ENCODE data around the gene KPNA3. TPM values are rescaled to one million over a fixed set of nuclear protein-coding genes. Genes with fewer than 3 reads are reported as not detected.
A peak's percentile ranks its signal among the peaks of the same experiment; 100 is the strongest.
"Not testable (repeated sequence)": the region's sequence is repeated elsewhere in the genome, so short reads cannot be mapped to it uniquely, and the experiment has no call there.

KPNA3 gene
- polyA plus RNA-seq, 3 donors = 34.4 to 37.2 (median 36.3) TPM

DNA sequence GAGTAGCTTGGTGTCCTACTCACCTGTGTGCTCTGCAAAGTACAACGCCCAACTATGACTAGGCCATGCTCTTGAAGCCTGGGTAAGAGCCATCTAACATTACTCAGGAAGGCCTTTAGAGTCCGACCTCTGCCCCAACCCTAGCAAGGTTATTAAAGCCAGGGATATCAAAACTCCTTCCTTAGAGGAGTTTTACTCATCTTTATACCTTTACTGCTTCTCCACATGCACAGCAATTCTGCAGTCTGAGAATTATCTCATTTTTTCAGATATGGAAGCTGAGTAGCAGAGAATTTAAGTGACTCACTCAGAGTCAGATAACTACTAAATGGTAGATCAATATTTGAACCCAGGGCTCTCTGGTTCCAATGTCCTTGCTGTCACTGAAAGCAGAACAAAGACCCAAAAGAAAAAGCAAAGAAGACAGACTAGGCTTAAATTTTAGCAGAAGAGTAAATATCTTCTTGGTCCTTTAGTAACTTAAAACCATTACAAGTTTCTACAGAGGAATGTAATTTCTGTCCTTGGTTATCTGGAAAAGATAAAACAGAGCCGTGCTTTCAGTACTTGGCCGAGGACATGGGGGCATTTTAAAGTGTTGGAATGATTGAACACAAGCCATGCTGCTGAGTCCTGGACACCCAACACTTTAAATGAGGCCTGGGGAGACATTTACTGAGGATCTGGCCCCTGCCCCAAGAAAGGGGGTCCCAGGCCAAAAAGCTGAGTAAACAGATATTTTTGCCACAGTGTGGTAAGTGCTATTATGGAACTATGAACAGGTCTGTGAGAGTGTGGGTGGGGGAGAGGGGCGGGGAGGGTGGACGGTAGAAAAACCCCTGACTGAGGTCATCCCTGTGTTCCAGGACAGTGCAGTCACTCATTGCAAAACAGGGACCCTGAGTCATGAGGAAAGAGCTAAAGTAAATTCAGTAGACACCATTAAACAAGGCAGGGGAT is 18.4 kb upstream of the KPNA3 start:
- no peak for DNase-seq (ENCODE audit: low read depth in 3 of 3, low spot score in 2 of 3)

DNA sequence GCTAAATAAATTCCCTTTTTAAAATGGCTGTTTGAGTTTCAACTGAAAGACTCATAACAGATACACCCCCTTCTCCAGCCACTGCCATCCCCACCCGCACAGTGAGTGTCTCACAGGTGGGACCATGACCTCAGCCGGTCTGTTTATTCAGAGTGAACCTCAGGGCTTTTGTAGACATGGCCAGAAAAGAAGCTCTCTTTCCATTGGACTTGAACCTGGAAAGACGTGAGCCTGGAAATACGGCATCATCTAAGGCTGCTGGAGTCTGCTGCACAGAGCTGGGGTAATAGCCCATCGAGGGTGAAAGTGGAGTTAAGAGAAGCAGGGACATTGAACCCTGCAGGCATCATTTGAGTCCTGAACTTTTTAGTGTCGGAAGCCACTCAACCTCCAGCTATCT is 15.2 kb upstream of the KPNA3 start:
- DNase-seq (ENCODE audit: low read depth in 3 of 3, low spot score in 2 of 3) = no peak

- DNase-seq (ENCODE audit: low read depth in 3 of 3, low spot score in 2 of 3) = no peak
These were observed 13.6 kb upstream of the KPNA3 start for GRCh38 chr13:49806126-49806536.

- not testable (repeated sequence) for DNase-seq (ENCODE audit: low read depth in 3 of 3, low spot score in 2 of 3)
These were observed 10.6 kb upstream of the KPNA3 start for GRCh38 chr13:49803047-49803446.

- no peak for DNase-seq (ENCODE audit: low read depth in 3 of 3, low spot score in 2 of 3)
These were observed 9.9 kb upstream of the KPNA3 start for GRCh38 chr13:49802426-49802825.

- peak; percentile 10 to 49 (median 23) for DNase-seq (ENCODE audit: low read depth in 3 of 3, low spot score in 2 of 3)
These were observed 552 bp downstream of the KPNA3 start for GRCh38 chr13:49791711-49792549.

DNA sequence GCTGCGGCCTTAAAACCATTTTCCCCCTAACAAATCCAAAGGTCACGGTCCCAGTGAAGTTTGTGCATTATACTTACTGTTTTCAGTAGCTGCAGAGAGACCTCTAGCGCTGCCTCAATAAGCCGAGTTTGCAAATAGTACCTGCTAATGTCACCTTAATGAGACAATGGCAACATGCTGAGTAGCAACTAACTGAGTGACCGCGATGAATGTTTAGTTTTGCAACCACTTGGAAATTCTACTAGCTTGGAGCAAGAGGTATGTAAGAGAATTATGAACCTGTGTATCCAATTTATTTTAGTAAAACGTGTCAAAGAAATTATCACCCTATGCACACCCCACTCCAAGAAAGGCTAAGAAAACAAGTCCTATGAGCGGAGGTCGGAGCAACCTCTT is 1.2 kb downstream of the KPNA3 start:
- peak; percentile 16 to 27 (median 19) for DNase-seq (ENCODE audit: low read depth in 3 of 3, low spot score in 2 of 3)

GRCh38 chr13:49789968-49790367 is 2.5 kb downstream of the KPNA3 start:
- DNase-seq (ENCODE audit: low read depth in 3 of 3, low spot score in 2 of 3) = no peak

DNA sequence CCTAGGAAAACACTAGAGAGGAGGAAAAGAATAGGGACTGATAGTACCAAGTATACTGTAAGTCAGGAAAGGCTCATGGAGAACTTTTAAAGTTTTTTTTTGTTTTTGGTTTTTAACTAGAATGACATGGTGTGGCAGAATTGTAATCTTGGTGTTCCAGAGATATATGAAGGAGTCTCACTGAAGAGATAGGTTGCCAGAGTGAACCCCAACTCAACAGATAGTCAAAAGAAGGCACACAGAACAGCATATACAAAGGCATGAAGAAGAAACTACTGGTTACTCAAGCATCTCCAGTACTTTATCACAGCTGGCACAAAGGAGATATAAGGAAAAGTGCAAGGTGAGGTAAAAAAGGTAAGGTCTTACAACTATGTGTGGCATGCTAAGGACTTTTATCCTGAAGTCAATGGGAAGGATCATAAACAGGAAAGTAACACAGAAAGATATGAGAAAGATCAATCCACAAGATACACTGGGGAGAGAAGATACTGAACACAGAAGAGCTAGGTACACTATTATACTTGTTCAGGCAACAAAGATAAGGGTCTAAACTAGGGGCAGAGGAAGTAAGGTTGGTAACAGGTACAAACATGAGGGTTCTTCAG is 6.0 kb downstream of the KPNA3 start:
- DNase-seq (ENCODE audit: low read depth in 3 of 3, low spot score in 2 of 3) = no peak

DNA sequence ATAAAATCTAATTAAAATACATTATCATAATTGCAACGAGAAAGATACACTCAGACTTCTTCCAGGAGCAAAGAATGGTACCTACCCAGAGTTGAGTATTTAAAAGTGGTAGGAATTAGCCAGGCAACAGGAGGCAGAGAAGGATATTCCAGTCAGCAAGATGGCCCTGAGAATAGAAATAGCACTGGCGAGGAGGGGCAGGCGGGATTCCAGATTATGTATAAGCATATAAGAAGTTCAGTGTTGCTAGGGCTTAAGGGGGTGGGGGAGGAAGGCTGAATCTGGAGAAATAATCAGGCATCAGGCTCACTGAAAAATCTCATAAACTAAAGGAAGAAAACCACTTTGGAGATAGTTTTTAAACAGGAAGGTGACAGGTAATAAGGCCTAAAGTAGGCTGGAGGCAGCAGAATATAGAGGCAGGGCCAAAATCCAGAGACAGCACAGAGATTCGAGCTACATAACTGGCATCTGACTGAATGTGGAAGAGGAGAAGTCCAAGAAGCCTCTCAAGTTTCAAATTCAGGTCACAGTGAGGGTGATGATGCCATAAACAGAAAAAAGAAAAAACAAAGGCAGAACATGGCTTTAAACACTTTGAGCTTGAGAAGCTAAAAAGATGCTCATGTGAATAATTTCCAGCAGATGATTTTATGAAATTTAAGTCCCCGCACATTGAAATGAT is 7.5 kb downstream of the KPNA3 start:
- DNase-seq (ENCODE audit: low read depth in 3 of 3, low spot score in 2 of 3) = no peak

DNA sequence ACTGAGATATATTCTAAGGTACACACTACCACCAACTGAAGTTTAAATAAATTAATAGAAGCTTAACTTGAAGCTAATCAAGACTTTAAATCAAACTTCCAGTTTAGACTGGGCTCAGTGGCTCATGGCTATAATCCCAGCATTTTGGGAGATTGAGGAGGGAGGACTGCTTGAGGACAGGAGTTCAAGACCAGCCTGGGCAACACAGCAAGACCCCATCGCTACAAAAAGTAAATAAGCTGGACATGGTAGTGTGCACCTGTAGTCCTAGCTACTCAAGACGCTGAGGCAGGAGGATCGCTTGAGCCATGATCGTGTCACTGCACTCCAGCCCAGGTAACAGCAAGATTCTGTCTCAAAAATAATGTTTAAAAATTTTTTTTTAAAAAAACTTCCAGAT is 8.6 kb downstream of the KPNA3 start:
- DNase-seq (ENCODE audit: low read depth in 3 of 3, low spot score in 2 of 3) = no peak

DNA sequence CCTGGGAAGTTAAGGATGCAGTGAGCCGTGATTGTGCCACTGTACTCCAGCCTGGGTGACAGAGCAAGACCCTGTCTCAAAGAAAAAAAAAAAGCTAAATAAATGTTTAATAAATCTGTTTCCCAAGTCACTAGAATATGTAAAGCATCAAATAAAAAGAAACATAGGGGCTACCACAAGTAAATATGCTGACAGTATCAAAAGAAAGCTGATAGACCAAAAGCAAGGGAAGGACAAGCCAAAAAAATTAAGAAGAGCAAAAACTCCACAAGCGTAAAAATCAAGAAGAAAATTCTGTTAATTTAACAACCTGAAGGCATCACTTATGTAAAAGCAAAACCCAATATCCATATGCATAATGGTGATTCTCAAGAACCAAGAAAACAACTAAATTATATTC is 9.7 kb downstream of the KPNA3 start:
- no peak for DNase-seq (ENCODE audit: low read depth in 3 of 3, low spot score in 2 of 3)

- no peak for DNase-seq (ENCODE audit: low read depth in 3 of 3, low spot score in 2 of 3)
These were observed 10.7 kb downstream of the KPNA3 start for GRCh38 chr13:49781806-49782205.

DNA sequence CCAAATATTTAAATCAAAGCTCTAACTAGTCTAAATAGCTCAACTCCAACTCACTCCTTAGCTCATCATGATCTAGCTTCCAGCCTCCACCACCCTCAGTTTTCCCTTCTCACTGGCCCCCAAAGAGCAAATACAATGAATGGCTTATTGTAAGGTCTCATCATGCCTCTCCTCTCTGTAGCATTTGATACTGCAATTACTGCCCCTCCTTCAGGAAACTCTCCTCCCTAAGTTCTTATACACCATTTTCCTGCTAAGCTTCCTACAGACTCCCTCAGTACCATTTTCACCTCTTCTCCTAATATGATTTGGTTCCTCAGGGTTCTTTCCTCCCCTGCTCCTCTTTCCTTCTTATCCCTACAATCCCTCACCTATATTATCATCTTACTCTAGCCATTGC is 12.8 kb downstream of the KPNA3 start:
- DNase-seq (ENCODE audit: low read depth in 3 of 3, low spot score in 2 of 3) = no peak

DNA sequence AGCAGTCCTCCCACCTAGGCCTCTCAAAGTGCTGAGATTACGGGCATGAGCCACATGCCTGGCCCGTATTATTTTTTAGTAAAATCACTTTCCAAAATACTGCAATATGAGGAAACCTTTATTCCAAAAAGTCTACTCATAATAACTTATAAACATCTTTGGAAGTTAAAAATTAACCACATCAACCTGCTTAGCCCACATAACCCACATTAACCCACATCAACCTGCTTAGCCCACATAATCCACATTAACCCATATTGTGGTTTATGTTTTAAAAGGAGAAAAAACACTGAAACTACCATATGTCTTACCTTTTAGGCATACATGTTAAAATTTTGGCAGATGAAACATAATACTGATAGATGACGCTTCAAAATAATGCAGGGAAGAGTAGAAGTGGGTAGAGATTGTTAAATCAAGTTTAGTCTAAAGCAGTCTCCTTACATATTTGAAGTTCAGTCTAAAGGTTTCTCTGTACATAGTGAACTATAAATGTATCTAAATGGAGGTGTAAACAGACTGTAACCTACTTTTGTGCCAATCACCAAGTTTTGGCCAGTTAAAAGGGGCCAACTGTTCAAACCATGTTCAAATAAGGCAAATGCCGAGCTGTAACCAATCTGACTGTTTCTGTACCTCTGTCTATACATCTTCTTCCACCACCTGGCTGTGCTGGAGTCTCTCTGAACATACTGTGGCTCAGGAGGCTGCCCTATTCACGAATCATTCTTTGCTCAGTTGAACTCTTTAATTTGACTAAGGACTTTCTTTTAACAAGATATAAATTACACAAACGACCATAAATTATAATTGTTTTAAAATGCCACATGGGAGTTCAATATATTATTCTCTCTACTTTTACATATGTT is 14.5 kb downstream of the KPNA3 start:
- no peak for DNase-seq (ENCODE audit: low read depth in 3 of 3, low spot score in 2 of 3)

DNA sequence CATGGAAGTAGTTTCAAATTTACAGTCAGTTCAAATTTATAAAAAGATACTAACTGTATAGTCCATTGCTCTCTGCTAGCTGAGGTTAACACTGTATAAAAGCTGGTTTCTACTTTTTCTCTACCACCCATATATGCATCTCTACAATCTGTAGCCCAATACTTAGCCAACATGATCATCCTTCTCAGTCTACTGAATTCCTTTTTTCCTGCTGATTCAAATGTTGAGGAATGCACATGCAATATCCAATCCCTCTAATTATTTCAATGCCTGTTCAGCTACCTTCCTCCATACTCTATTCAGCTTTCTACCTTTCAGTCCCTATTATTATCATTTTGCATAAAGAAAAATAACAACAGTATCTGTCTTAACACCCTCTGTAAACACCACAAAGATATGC is 15.6 kb downstream of the KPNA3 start:
- no peak for DNase-seq (ENCODE audit: low read depth in 3 of 3, low spot score in 2 of 3)

DNA sequence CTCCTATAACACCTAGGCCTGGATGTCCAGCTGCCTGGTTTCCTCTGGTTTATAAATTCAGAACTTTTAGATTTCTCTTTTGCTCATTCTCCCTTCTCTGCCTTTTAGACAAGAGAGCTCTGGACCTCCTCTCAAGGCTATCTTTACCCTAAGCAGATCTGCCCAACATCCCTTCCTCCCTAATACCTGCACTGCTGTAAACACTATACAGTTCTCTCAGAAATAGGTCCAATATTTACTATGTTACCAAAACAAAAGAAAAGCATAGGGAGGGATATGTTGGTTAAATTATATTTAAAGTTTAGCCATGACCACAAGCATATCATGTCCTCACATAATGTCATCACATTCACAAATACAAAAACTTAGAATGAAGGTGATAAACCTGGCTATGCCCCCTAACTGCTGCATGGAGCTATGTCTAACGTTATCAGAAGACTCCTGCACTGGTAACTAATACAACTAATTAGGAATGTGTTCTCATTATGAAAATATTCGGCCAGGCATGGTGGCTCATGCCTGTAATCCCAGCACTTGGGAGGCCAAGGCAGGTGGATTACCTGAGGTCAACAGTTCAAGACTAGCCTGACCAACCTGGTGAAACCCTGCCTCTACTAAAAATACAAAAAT is 18.0 kb downstream of the KPNA3 start:
- no peak for DNase-seq (ENCODE audit: low read depth in 3 of 3, low spot score in 2 of 3)

GRCh38 chr13:49772828-49773227 is 19.7 kb downstream of the KPNA3 start:
- DNase-seq (ENCODE audit: low read depth in 3 of 3, low spot score in 2 of 3) = no peak

- DNase-seq (ENCODE audit: low read depth in 3 of 3, low spot score in 2 of 3) = not testable (repeated sequence)
These were observed 30.7 kb downstream of the KPNA3 start for GRCh38 chr13:49761811-49762210.
